ENCODE results near the gene ARRB1. TPM values are rescaled to one million over a fixed set of nuclear protein-coding genes. Genes with fewer than 3 reads are reported as not detected.

ARRB1 gene
- polyA plus RNA-seq, 2 of the 4 experiments (the other 2 are of a cell fraction) = 6.8 to 14.3 TPM

- Histone ChIP-seq H3K4me2 (no peak overlapping the region), H3K4me1 (peaks cover 9% of the 10 kb centered on the region; the same call in 1 of the 3 replicates), H3K9me3 (no peaks in the 10 kb centered on the region), H3K27ac (no peak overlapping the region), H3K4me3 (no peak overlapping the region)
- ChIA-PET POLR2A (no interaction called here), CTCF (interaction anchor here (1.0 to 9.7 kb wide), 7 partner anchors 9 to 239 kb away, joined by 3 to 77 read pairs (median 8); partner anchors contain the start of gene TPBGL)
- 92% methylated on average over 6 of the region's 6 CpGs for WGBS (ENCODE audit: missing lambda C conversion rate)
- no peak for ATAC-seq
- no peak for DNase-seq (ENCODE audit: low read depth in 1 of 2, low spot score in 1 of 2)
- TF ChIP-seq CBX2 (IDR thresholded peaks at IDR 0.05; ENCODE audit: borderline replicate concordance, low read depth) = no peak
- no peak for TF ChIP-seq CHD4 (IDR thresholded peaks at IDR 0.05; ENCODE audit: borderline replicate concordance)
- TF ChIP-seq CHD2 (IDR thresholded peaks at IDR 0.05; ENCODE audit: low read length, partially characterized antibody) = no peak
- TF ChIP-seq CTCF (IDR thresholded peaks at IDR 0.05) = no peak
- no peak for TF ChIP-seq MAX (IDR thresholded peaks at IDR 0.05)
- TF ChIP-seq RFX5 (IDR thresholded peaks at IDR 0.05) = no peak
- TF ChIP-seq E2F6 (IDR thresholded peaks at IDR 0.05; ENCODE audit: borderline replicate concordance, low read depth) = no peak
- no peak for TF ChIP-seq RAD21 (conservative IDR thresholded peaks at IDR 0.05 in 1 of 2, IDR thresholded peaks at IDR 0.05 in 1 of 2)
- TF ChIP-seq ESRRA (IDR thresholded peaks at IDR 0.05; ENCODE audit: borderline replicate concordance, low read length) = no peak
- TF ChIP-seq HEYL (CRISPR knock-in tag; IDR thresholded peaks at IDR 0.05) = no peak
- TF ChIP-seq MAZ (IDR thresholded peaks at IDR 0.05; ENCODE audit: borderline replicate concordance, low read depth, low read length) = no peak
- TF ChIP-seq ZC3H11A (IDR thresholded peaks at IDR 0.05) = no peak
- no peak for TF ChIP-seq RCOR1 (IDR thresholded peaks at IDR 0.05; ENCODE audit: low read depth, low read length)
- no peak for FAIRE-seq
Measured at GRCh38 chr11:75261902-75262361, 89.5 kb downstream of the ARRB1 start.

GRCh38 chr11:75260396-75261170 lies 90.9 kb downstream of the ARRB1 start:
- WGBS (ENCODE audit: missing lambda C conversion rate) = 34% methylated on average over 10 of the region's 10 CpGs
- Histone ChIP-seq H3K9me3 (no peaks in the 10 kb centered on the region), H3K4me3 (no peak overlapping the region), H3K4me1 (peaks cover 9% of the 10 kb centered on the region; the same call in 1 of the 3 replicates), H3K4me2 (no peak overlapping the region), H3K27ac (no peak overlapping the region)
- ATAC-seq (peak in 1 of 2 experiments; percentile 31; a peak in 2 of 6 replicates), FAIRE-seq (no peak), DNase-seq (ENCODE audit: low read depth in 1 of 2, low spot score in 1 of 2) (no peak)
- ChIA-PET POLR2A (no interaction called here), CTCF (interaction anchor here (0.6 to 9.7 kb wide), 9 partner anchors 11 to 409 kb away, joined by 3 to 77 read pairs (median 6); partner anchors contain the start of gene TPBGL)
- no peak for TF ChIP-seq FOSB (CRISPR knock-in tag; IDR thresholded peaks at IDR 0.05)
- no peak for TF ChIP-seq USF2 (IDR thresholded peaks at IDR 0.05)
- no peak for TF ChIP-seq CBX2 (IDR thresholded peaks at IDR 0.05; ENCODE audit: borderline replicate concordance, low read depth)
- TF ChIP-seq RAD21 (conservative IDR thresholded peaks at IDR 0.05 in 1 of 2, IDR thresholded peaks at IDR 0.05 in 1 of 2) = no peak
- TF ChIP-seq ZSCAN20 (CRISPR knock-in tag; IDR thresholded peaks at IDR 0.05) = no peak
- no peak for TF ChIP-seq SMC3 (IDR thresholded peaks at IDR 0.05)
- no peak for TF ChIP-seq FOXS1 (CRISPR knock-in tag; IDR thresholded peaks at IDR 0.05)
- TF ChIP-seq HES2 (IDR thresholded peaks at IDR 0.05) = no peak
- TF ChIP-seq HOXB5 (CRISPR knock-in tag; IDR thresholded peaks at IDR 0.05) = no peak
- no peak for TF ChIP-seq PBX3 (IDR thresholded peaks at IDR 0.05)
- TF ChIP-seq POLR2AphosphoS2 (conservative IDR thresholded peaks at IDR 0.05; ENCODE audit: low read length) = no peak

All from A549 (cell line).